ENCODE results near the gene MYO18B. TPM values are rescaled to one million over a fixed set of nuclear protein-coding genes. Genes with fewer than 3 reads are reported as not detected.
A peak's percentile ranks its signal among the peaks of the same experiment; 100 is the strongest.

Gene MYO18B
- total RNA-seq, 1 donor from 2014 or later = 0.07 TPM

GRCh38 chr22:25770333-25770732 lies 28.3 kb downstream of the MYO18B start:
- Mint-ChIP-seq H3K27me3 (ENCODE audit: low read depth) (peaks cover 42% of the 10 kb centered on the region), H3K4me3 (no peak overlapping the region), H3K36me3 (peaks cover 3% of the 10 kb centered on the region), H3K4me1 (no peaks in the 10 kb centered on the region), H3K9me3 (peaks cover 14% of the 10 kb centered on the region), H3K27ac (no peak overlapping the region)
- no peak for DNase-seq (ENCODE audit: low spot score in 2 of 2, unreplicated experiment in 2 of 2)
- no peak for TF ChIP-seq CTCF (IDR thresholded peaks at IDR 0.05; ENCODE audit: unreplicated experiment)

- no peak overlapping the region for H3K27ac Mint-ChIP-seq
Observed at GRCh38 chr22:25772288-25772687, 30.3 kb downstream of the MYO18B start.

GRCh38 chr22:25774575-25775026 lies 32.6 kb downstream of the MYO18B start:
- no peaks in the 10 kb centered on the region for H3K9me3 Mint-ChIP-seq
- peak in 1 of 2 experiments; percentile 59 for DNase-seq (ENCODE audit: low spot score in 2 of 2, unreplicated experiment in 2 of 2)

More at GRCh38 chr22:25772288-25772687, 30.3 kb downstream of the MYO18B start:
- DNase-seq (ENCODE audit: low spot score in 2 of 2, unreplicated experiment in 2 of 2) = no peak
- TF ChIP-seq CTCF (IDR thresholded peaks at IDR 0.05; ENCODE audit: unreplicated experiment) = no peak
- H3K9me3 Mint-ChIP-seq = no peaks in the 10 kb centered on the region
- H3K4me1 Mint-ChIP-seq = no peaks in the 10 kb centered on the region
- H3K27me3 Mint-ChIP-seq (ENCODE audit: low read depth) = peaks cover 36% of the 10 kb centered on the region
- no peaks in the 10 kb centered on the region for H3K36me3 Mint-ChIP-seq
- H3K4me3 Mint-ChIP-seq = no peak overlapping the region

GRCh38 chr22:25775531-25775930 lies 33.5 kb downstream of the MYO18B start:
- H3K9me3 Mint-ChIP-seq = no peaks in the 10 kb centered on the region
- H3K27me3 Mint-ChIP-seq (ENCODE audit: low read depth) = peaks cover 18% of the 10 kb centered on the region
- DNase-seq (ENCODE audit: low spot score in 2 of 2, unreplicated experiment in 2 of 2) = no peak
- TF ChIP-seq CTCF (IDR thresholded peaks at IDR 0.05; ENCODE audit: unreplicated experiment) = no peak
- H3K4me3 Mint-ChIP-seq = no peak overlapping the region
- peaks cover under 1% of the 10 kb centered on the region for H3K4me1 Mint-ChIP-seq
- H3K36me3 Mint-ChIP-seq = no peaks in the 10 kb centered on the region
- H3K27ac Mint-ChIP-seq = no peak overlapping the region

More at GRCh38 chr22:25774575-25775026, 32.6 kb downstream of the MYO18B start:
- H3K27ac Mint-ChIP-seq = no peak overlapping the region
- H3K4me1 Mint-ChIP-seq = no peaks in the 10 kb centered on the region
- H3K36me3 Mint-ChIP-seq = no peaks in the 10 kb centered on the region
- no peak overlapping the region for H3K4me3 Mint-ChIP-seq
- peak; percentile 70 for TF ChIP-seq CTCF (IDR thresholded peaks at IDR 0.05; ENCODE audit: unreplicated experiment)
- peaks cover 25% of the 10 kb centered on the region for H3K27me3 Mint-ChIP-seq (ENCODE audit: low read depth)

GRCh38 chr22:25777411-25777810 lies 35.4 kb downstream of the MYO18B start:
- Mint-ChIP-seq H3K9me3 (no peaks in the 10 kb centered on the region), H3K4me3 (no peak overlapping the region), H3K27me3 (ENCODE audit: low read depth) (peaks cover 21% of the 10 kb centered on the region), H3K27ac (no peak overlapping the region), H3K4me1 (peaks cover 4% of the 10 kb centered on the region), H3K36me3 (no peaks in the 10 kb centered on the region)
- no peak for TF ChIP-seq CTCF (IDR thresholded peaks at IDR 0.05; ENCODE audit: unreplicated experiment)
- DNase-seq (ENCODE audit: low spot score in 2 of 2, unreplicated experiment in 2 of 2) = no peak

- Mint-ChIP-seq H3K9me3 (no peaks in the 10 kb centered on the region), H3K4me1 (peaks cover 4% of the 10 kb centered on the region), H3K27me3 (ENCODE audit: low read depth) (peaks cover 18% of the 10 kb centered on the region), H3K36me3 (no peaks in the 10 kb centered on the region), H3K27ac (no peak overlapping the region), H3K4me3 (no peak overlapping the region)
- TF ChIP-seq CTCF (IDR thresholded peaks at IDR 0.05; ENCODE audit: unreplicated experiment) = no peak
- DNase-seq (ENCODE audit: low spot score in 2 of 2, unreplicated experiment in 2 of 2) = no peak
Observed at GRCh38 chr22:25777870-25778269, 35.9 kb downstream of the MYO18B start.

All from mesothelial cell of epicardium (in vitro differentiated cells).